ENCODE data around the gene HINT1.
"Not testable (repeated sequence)": the region's sequence is repeated elsewhere in the genome, so short reads cannot be mapped to it uniquely, and the experiment has no call there.

Gene HINT1

GRCh38 chr5:131170540-131171275, 5.7 kb upstream of the HINT1 start, which contains the start of gene LYRM7:
LYRM7 (plus strand) TSS chr5:131170944; CDS start chr5:131171021, 77 bp downstream.
- DNase-seq (ENCODE audit: low read depth, low spot score) = peak; percentile 97

- DNase-seq (ENCODE audit: low read depth, low spot score) = no peak
These were observed 4.9 kb upstream of the HINT1 start for GRCh38 chr5:131169810-131170539.

- DNase-seq (ENCODE audit: low read depth, low spot score) = no peak
These were observed 2.6 kb upstream of the HINT1 start for GRCh38 chr5:131167615-131168014.

GRCh38 chr5:131164191-131165118, 601 bp downstream of the HINT1 start:
- DNase-seq (ENCODE audit: low read depth, low spot score) = peak; percentile 30

GRCh38 chr5:131163276-131164119, 1.6 kb downstream of the HINT1 start:
- DNase-seq (ENCODE audit: low read depth, low spot score) = no peak

- DNase-seq (ENCODE audit: low read depth, low spot score) = no peak
These were observed 4.9 kb downstream of the HINT1 start for GRCh38 chr5:131160134-131160533.

GRCh38 chr5:131156957-131157356, 8.1 kb downstream of the HINT1 start:
- DNase-seq (ENCODE audit: low read depth, low spot score) = no peak

GRCh38 chr5:131156385-131156784, 8.7 kb downstream of the HINT1 start:
- DNase-seq (ENCODE audit: low read depth, low spot score) = no peak

GRCh38 chr5:131151216-131151615, 13.8 kb downstream of the HINT1 start:
- DNase-seq (ENCODE audit: low read depth, low spot score) = no peak

GRCh38 chr5:131150408-131150807, 14.6 kb downstream of the HINT1 start:
- DNase-seq (ENCODE audit: low read depth, low spot score) = no peak

GRCh38 chr5:131148835-131149234, 16.2 kb downstream of the HINT1 start:
- DNase-seq (ENCODE audit: low read depth, low spot score) = no peak

GRCh38 chr5:131147258-131147657, 17.8 kb downstream of the HINT1 start:
- no peak for DNase-seq (ENCODE audit: low read depth, low spot score)

GRCh38 chr5:131142970-131143617, 22.0 kb downstream of the HINT1 start:
- no peak for DNase-seq (ENCODE audit: low read depth, low spot score)

GRCh38 chr5:131139321-131139720, 25.7 kb downstream of the HINT1 start:
- DNase-seq (ENCODE audit: low read depth, low spot score) = no peak

- DNase-seq (ENCODE audit: low read depth, low spot score) = not testable (repeated sequence)
These were observed 26.6 kb downstream of the HINT1 start for GRCh38 chr5:131138406-131138805.

- not testable (repeated sequence) for DNase-seq (ENCODE audit: low read depth, low spot score)
These were observed 32.0 kb downstream of the HINT1 start for GRCh38 chr5:131133091-131133490.

- DNase-seq (ENCODE audit: low read depth, low spot score) = no peak
These were observed 35.8 kb downstream of the HINT1 start for GRCh38 chr5:131129306-131129705.

GRCh38 chr5:131127244-131127643, 37.8 kb downstream of the HINT1 start:
- DNase-seq (ENCODE audit: low read depth, low spot score) = not testable (repeated sequence)

- DNase-seq (ENCODE audit: low read depth, low spot score) = no peak
These were observed 50.3 kb downstream of the HINT1 start for GRCh38 chr5:131114754-131115153.

- no peak for DNase-seq (ENCODE audit: low read depth, low spot score)
These were observed 52.6 kb downstream of the HINT1 start for GRCh38 chr5:131112424-131112823.

GRCh38 chr5:131110256-131110594, 54.8 kb downstream of the HINT1 start:
- DNase-seq (ENCODE audit: low read depth, low spot score) = no peak
